Activated CD8-positive, alpha-beta T cell treated with anti-CD3 and anti-CD28 coated beads, Interleukin-2, amount 10 ng/mL, durations not matched to agents 7 days and 5 days (primary cell): ENCODE measurements around the gene PRKD1. TPM values are rescaled to one million over a fixed set of nuclear protein-coding genes. Genes with fewer than 3 reads are reported as not detected.

Source experiments
- ATAC-seq: fragments of 150-1000 bp; cut with Tn5 transposase; one replicate; pipeline ENCODE4 v1.10.0; 2021; ENCODE audit warnings: moderate library complexity
- CTCF ChIA-PET: fragments of 350-600 bp; sonication (Branson Sonifier 250); formaldehyde crosslinking; loops from one replicate; lab custom pipeline; 2021; ENCODE audit warnings: antibody characterized with exemption; lab: Charles Lee
- POLR2A ChIA-PET: fragments of 350-600 bp; sonication (Branson Sonifier 250); formaldehyde crosslinking; loops from one replicate; lab custom pipeline; 2021; ENCODE audit warnings: antibody characterized with exemption; lab: Charles Lee
- DNase-seq: peaks from one replicate; pipeline ENCODE4 v3.0.0-alpha.2; 2020
- H3K27ac Mint-ChIP-seq: one replicate; pipeline ENCODE4 v1.8.0; 2021; ENCODE audit warnings: mild to moderate bottlenecking, mixed read lengths
- H3K27me3 Mint-ChIP-seq: one replicate; pipeline ENCODE4 v1.8.0; 2021; ENCODE audit warnings: low read depth, mixed read lengths
- H3K36me3 Mint-ChIP-seq: one replicate; pipeline ENCODE4 v1.8.0; 2021; ENCODE audit warnings: low read depth, mixed read lengths
- H3K4me1 Mint-ChIP-seq: one replicate; pipeline ENCODE4 v1.8.0; 2021; ENCODE audit warnings: low read depth, mixed read lengths
- H3K4me3 Mint-ChIP-seq: one replicate; pipeline ENCODE4 v1.8.0; 2021; ENCODE audit warnings: mild to moderate bottlenecking, mixed read lengths
- H3K9me3 Mint-ChIP-seq: one replicate; pipeline ENCODE4 v1.8.0; 2022; ENCODE audit warnings: mixed read lengths; ENCODE audit not compliant: insufficient read depth
- total RNA-seq, 2 experiments: library from RNA; stranded (reverse); gene quantifications; one replicate each; pipeline ENCODE4 v1.2.3, GENCODE V29; 2021

The PRKD1 gene
- total RNA-seq, 2 experiments from 2014 or later = not detected

DNA sequence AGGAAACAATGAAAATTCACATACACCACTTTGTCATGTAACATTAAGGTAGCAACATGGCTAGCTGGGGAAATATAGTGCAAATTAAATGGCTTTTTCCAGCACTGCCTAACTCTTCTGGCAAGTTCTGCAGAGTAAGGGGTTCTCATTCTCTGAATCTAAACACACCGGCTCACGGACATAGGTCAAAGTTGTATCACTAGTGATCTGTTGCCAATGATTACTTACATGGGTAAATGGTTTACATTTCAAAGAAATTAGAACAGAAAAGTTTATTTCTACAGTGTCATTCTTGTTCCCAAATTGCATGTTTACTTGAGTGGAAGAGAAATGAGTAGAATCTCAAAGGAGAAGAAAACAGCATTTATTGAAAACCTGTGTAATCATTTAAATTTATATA is 381.9 kb downstream of the PRKD1 start:
- Mint-ChIP-seq H3K9me3 (no peaks in the 10 kb centered on the region), H3K4me3 (no peak overlapping the region), H3K27me3 (no peaks in the 10 kb centered on the region), H3K4me1 (no peaks in the 10 kb centered on the region), H3K27ac (no peak overlapping the region), H3K36me3 (no peaks in the 10 kb centered on the region)
- DNase-seq = no peak
- POLR2A ChIA-PET = no interaction called here
- CTCF ChIA-PET = no interaction called here
- no peak for ATAC-seq

DNA sequence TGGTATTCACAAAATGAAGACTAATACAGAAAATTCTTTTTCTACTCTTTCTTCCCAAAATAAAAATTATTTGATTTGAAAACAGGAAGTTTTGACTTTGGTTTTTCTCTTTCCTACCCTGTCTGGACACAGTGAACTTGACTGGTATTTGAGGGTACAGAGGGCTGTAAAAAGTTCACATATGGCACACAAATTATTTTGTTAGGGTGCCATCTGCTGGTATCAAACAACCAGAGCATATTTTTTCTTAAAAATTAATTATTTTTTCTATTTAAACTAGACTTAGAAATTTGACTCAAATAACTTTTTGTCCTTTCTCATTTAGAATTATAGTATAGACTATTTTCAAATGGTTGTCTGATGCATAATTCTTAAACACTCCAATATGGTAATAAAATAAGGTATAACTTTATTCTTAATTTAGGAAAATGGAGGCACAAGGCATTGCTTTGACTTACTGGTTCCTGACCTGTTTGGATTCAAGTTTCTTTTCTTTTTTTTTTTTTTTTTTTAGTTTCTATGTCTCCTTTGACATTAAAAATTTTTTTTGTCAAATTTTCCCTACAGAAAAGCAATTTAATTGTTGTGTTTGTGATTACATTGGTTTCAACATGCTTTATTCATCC is 390.6 kb downstream of the PRKD1 start:
- H3K4me1 Mint-ChIP-seq = no peaks in the 10 kb centered on the region
- DNase-seq = no peak
- H3K27me3 Mint-ChIP-seq = no peaks in the 10 kb centered on the region
- ChIA-PET CTCF (interaction anchor here (0.6 kb wide), 1 partner anchor 53 kb away, joined by 3 read pairs; no protein-coding TSS in a partner anchor), POLR2A (no interaction called here)
- no peaks in the 10 kb centered on the region for H3K36me3 Mint-ChIP-seq
- no peaks in the 10 kb centered on the region for H3K9me3 Mint-ChIP-seq
- H3K27ac Mint-ChIP-seq = no peak overlapping the region
- ATAC-seq = no peak
- H3K4me3 Mint-ChIP-seq = no peak overlapping the region

DNA sequence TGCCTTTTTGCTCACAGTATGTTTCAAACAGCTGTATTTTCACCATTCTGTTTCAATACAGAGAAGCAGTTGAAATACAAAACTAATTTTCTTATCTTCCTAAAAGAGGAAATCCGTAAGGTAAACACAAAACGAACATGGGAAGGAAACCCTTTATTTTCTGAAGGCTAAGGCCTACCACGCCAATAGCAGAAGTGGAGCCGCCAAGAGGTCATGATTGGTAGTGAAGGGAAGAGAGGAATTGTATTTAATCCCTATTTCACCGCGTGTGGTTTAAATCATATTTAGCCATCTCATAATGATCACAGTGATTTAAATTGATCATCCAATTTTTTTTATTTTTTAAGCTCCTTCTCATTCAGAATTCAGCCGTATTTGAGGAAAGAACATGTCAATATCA is 398.2 kb downstream of the PRKD1 start:
- Mint-ChIP-seq H3K27me3 (no peaks in the 10 kb centered on the region), H3K4me3 (no peak overlapping the region), H3K9me3 (no peaks in the 10 kb centered on the region), H3K4me1 (no peaks in the 10 kb centered on the region), H3K27ac (no peak overlapping the region), H3K36me3 (no peaks in the 10 kb centered on the region)
- DNase-seq (no peak), ATAC-seq (no peak)
- CTCF ChIA-PET = no interaction called here
- POLR2A ChIA-PET = no interaction called here

DNA sequence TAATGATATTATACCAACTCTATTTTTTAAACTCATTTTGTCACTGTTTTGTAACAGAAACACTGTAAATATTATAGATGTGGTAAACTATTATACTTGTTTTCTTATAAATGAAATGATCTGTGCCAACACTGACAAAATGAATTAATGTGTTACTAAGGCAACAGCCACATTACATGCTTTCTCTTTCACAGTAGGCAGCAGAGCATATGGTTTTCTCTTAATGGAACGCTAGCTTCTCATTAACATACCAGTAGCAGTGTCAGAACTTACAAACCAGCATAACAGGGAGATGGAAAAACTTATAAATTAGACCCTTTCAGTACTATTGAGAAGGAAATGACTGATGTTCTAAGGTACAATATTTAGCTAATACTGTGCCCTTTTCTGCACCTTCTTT is 398.8 kb downstream of the PRKD1 start:
- no peak overlapping the region for H3K27ac Mint-ChIP-seq
- DNase-seq = no peak
- no peak overlapping the region for H3K4me3 Mint-ChIP-seq
- H3K9me3 Mint-ChIP-seq = no peaks in the 10 kb centered on the region
- H3K4me1 Mint-ChIP-seq = no peaks in the 10 kb centered on the region
- no peaks in the 10 kb centered on the region for H3K36me3 Mint-ChIP-seq
- H3K27me3 Mint-ChIP-seq = no peaks in the 10 kb centered on the region
- POLR2A ChIA-PET = no interaction called here
- CTCF ChIA-PET = no interaction called here
- no peak for ATAC-seq

DNA sequence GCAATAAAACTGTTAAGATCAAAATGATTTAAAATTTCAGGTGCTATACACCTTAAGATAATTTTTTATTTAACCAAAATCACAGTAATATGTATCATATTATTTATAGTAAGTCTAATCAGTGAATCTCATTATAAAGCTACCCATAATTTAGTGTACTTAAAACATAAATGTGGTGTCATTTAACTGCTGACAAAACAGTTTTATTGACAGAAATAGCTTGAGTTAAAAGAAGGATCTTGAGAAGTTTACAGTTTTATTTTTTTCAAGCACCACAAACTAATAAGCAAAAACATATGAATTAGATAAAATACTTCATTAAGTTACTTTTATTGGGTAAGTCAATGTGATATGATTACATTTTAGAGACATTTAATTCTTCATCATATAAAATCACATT is 400.4 kb downstream of the PRKD1 start:
- Mint-ChIP-seq H3K4me3 (no peak overlapping the region), H3K9me3 (no peaks in the 10 kb centered on the region), H3K27ac (no peak overlapping the region), H3K27me3 (no peaks in the 10 kb centered on the region), H3K4me1 (no peaks in the 10 kb centered on the region), H3K36me3 (no peaks in the 10 kb centered on the region)
- no peak for ATAC-seq
- ChIA-PET POLR2A (no interaction called here), CTCF (no interaction called here)
- DNase-seq = no peak
